NCI-H510A treated with DMSO at 0.1 percent for 48 hours (cell line): Measurements from ENCODE around the gene GGA3.
"Not testable (repeated sequence)": the region's sequence is repeated elsewhere in the genome, so short reads cannot be mapped to it uniquely, and the experiment has no call there.

Source experiments
- DNase-seq: peaks from one replicate; lab custom pipeline; 2025; lab: John Stamatoyannopoulos, UW

Gene GGA3

GRCh38 chr17:75218131-75218530 lies 43.3 kb downstream of the GGA3 start:
- no peak for DNase-seq

DNA sequence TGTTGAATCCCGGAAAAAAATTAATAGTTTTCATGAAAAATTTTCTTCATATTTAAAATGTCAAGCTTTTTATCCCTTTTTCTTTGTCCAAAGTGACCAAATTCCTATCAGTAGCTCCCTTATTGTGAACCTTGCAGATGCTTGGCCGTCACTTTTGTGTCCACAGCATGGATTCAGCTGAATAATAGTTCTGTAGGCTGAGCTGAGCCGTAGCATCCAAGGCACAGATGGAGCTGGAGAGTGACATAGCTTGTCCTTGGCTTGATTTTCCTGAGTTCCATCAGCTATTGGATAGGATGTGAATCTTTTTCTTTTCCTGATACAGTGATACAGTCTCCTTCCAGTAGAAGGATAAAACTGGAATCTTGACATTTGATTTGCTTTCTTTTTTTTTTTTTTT lies 52.3 kb downstream of the GGA3 start:
- DNase-seq, result no peak

- no peak for DNase-seq
Measured at GRCh38 chr17:75208161-75208560, 53.2 kb downstream of the GGA3 start.

- DNase-seq, result no peak
Measured at GRCh38 chr17:75207760-75208159, 53.6 kb downstream of the GGA3 start.

GRCh38 chr17:75207050-75207407 lies 54.4 kb downstream of the GGA3 start:
- not testable (repeated sequence) for DNase-seq

DNA sequence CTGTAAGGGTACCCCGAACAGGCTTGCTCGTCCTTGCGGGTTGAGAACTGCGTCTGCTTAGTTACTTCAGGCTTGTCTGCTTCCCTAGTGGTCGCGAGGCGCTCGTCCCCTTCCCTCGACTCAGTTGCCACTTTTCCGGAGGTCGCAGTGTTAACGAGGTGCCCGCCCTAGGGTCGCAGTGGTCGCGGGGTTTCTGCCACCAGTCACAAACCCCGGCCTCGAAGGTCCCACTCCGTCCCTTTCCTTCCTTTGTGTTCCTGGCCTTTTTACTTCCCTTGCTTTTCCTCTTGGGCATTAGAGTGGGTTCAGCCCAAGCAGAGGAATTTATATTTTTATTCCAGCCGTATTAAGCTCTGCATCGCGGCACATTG lies 55.6 kb downstream of the GGA3 start:
- DNase-seq, result no peak

GRCh38 chr17:75205037-75205792 lies 56.2 kb downstream of the GGA3 start, which contains the start of gene NUP85:
NUP85 (plus strand) TSS chr17:75205679; CDS start chr17:75205762, 83 bp downstream.
- peak; percentile 97 for DNase-seq

DNA sequence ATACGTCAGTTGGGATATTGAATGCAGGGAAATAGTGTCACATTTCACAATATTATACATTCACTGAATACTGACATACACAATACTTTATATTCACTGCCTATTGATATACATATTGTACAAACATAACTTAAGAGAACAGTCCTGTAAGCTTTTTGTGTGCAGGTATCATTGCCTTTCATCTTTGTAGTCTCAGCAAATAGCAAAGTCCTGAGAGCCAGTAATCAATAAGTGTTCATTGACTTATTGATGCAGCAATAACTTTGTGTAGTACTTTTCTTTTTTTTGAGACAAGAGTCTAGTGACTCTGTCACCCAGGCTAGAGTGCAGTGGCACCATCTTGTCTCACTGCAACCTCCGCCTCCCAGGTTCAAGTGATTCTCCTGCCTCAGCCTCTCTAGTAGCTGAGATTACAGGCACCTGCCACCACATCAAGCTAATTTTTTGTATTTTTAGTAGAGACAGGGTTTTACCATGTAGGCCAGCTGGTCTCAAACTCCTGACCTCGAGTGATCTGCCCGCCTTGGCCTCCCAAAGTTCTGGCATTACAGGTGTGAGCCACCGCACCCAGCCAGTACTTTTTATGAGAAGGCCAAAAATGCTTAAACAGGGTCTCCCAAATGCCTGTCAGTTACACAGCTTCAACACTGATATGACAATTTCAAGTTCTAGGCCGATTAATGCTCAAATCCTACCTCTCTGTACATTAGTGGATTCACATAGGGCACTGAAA lies 61.4 kb downstream of the GGA3 start:
- DNase-seq, result no peak

DNA sequence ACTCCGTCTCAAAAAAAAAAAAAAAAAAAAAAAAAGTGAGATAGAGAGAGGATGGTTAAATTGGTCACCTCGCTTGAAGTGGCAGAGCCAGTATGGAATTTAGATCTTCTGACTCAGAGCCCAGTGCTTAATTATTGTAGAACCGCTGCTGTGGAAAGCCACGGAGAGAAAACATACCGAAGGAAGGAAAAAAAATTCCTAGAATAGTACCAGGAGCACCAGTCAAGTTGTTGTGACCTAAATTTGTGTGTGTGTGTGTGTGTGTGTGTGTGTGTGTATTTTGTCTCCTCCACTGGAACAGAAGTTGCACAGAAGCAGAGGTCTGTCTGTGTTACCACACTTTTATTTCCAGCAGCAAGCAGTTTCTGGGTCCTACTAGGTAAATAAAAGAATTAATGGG lies 66.5 kb downstream of the GGA3 start:
- no peak for DNase-seq

- no peak for DNase-seq
Measured at GRCh38 chr17:75191584-75191983, 69.8 kb downstream of the GGA3 start.

DNA sequence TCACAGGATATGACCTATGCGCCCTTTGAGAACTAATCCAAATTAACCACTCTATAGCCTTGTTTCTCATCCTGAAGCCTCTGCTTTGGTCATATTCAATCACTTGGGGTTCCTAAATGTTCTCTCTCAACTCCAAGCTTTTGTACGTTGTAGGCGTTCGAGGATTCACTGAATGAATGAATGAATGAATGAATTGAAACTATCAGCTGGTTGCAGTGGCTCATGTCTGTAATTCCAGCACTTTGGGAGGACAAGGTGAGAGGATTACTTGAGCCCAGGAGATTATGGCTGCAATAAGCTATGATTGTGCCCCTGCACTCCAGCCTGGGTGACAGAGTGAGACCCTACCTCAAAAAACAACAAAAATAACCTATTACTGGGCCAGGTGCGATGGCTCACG lies 72.8 kb downstream of the GGA3 start:
- no peak for DNase-seq
